MM.1S (cell line): Measurements from ENCODE around the gene TMEM69.

ENCODE experiments used
- CTCF ChIP-seq: fragments of 300-600 bp; sonication (generic); IDR thresholded peaks from 2 replicates; pipeline ENCODE4 v1.5.1; 2016; ENCODE audit warnings: antibody characterized with exemption, low read length, mixed read lengths
- EZH2 ChIP-seq: fragments of 300-600 bp; sonication (generic); optimal IDR thresholded peaks from 2 replicates; pipeline ENCODE3; 2017; ENCODE audit warnings: low read depth, mild to moderate bottlenecking, antibody characterized with exemption, low read length, mixed read lengths

GRCh38 chr1:45667321-45668111 lies 20.5 kb upstream of the TMEM69 start:
- TF ChIP-seq CTCF (no peak), EZH2 (no peak)
